Esophagus squamous epithelium (tissue), 5 donors: ENCODE results near the gene MAZ. TPM values are rescaled to one million over a fixed set of nuclear protein-coding genes. Genes with fewer than 3 reads are reported as not detected.

Source experiments
- DNase-seq: peaks from one replicate; lab custom pipeline; 2025; lab: John Stamatoyannopoulos, UW
- H3K27ac ChIP-seq, 4 donors: fragments of 200-600 bp; sonication (generic); one replicate each; pipeline ENCODE4 v1.5.1; 2016 to 2019; ENCODE audit warnings: mild to moderate bottlenecking in 1 of 4
- H3K27me3 ChIP-seq, 4 donors: fragments of 200-600 bp; sonication (generic); 1 replicate in 3 of 4; 2 replicates in 1 of 4; pipeline versions ENCODE4 v1.5.1 to v1.6.0; 2017 to 2021; ENCODE audit warnings: antibody characterized with exemption in 1 of 4
- H3K36me3 ChIP-seq, 3 donors: fragments of 200-600 bp; sonication (generic); one replicate each; pipeline ENCODE4 v1.5.1; 2016 to 2019
- H3K4me1 ChIP-seq, 3 donors: fragments of 200-600 bp; sonication (generic); one replicate each; pipeline ENCODE4 v1.5.1; 2017 to 2019
- H3K4me3 ChIP-seq, 4 donors: fragments of 200-600 bp; sonication (generic); 1 replicate in 3 of 4; 2 replicates in 1 of 4; pipeline ENCODE4 v1.5.1; 2016 to 2019; ENCODE audit warnings: mild to moderate bottlenecking in 2 of 4, moderate library complexity in 1 of 4
- H3K9me3 ChIP-seq, 3 donors: fragments of 200-600 bp; sonication (generic); one replicate each; pipeline ENCODE4 v1.5.1; 2016 to 2019
- CTCF ChIP-seq, 6 experiments: fragments of 450-650 bp in 4 of 6; fragments of 200-600 bp in 2 of 6; sonication (generic) in 2 of 6; IDR thresholded peaks; one replicate each; pipeline ENCODE4 v1.5.1; 2016 to 2019; ENCODE audit warnings: antibody characterized with exemption in 6 of 6, mild to moderate bottlenecking in 4 of 6, moderate library complexity in 4 of 6
- POLR2A ChIP-seq, 4 donors: fragments of 450-650 bp; IDR thresholded peaks; one replicate each; pipeline ENCODE4 v1.6.1; 2017; ENCODE audit warnings: antibody characterized with exemption in 4 of 4, mild to moderate bottlenecking in 4 of 4, moderate library complexity in 3 of 4
- WGBS, 2 donors: methylation state at CpG; one replicate each; pipeline ENCODE4 v1.1.5; 2018; 5-methylcytosine and 5-hydroxymethylcytosine counted together
- intact Hi-C: fragments of 100-400 bp; cut with DNase I; formaldehyde crosslinking; loops from one replicate; pipeline ENCODE4 v1.15.0; 2022
- total RNA-seq, 4 donors: library from RNA; depleted of rRNA; stranded (reverse); fragments of >200 nt; gene quantifications; one replicate each; pipeline ENCODE4 v1.1.0, GENCODE V29; 2016
- donor health status: DM: yes; HTN: yes; CAD: no.

The MAZ gene
- total RNA-seq, 4 donors from 2014 or later, result 87.0 to 99.0 (median 97.3) TPM

- 90 to 98% methylated on average over 3 of the region's 3 CpGs for WGBS, 2 donors
- DNase-seq, result no peak
- no peak for TF ChIP-seq POLR2A (IDR thresholded peaks at IDR 0.05)
- no peak for TF ChIP-seq CTCF (IDR thresholded peaks at IDR 0.05)
- peaks cover 7 to 31% (median 25%) of the 10 kb centered on the region in 3 donors for H3K36me3 ChIP-seq
- no peaks in the 10 kb centered on the region for H3K9me3 ChIP-seq
- no peaks in the 10 kb centered on the region for H3K27me3 ChIP-seq
- no peak overlapping the region for H3K4me3 ChIP-seq
- intact Hi-C loops, result no loop called here
- H3K4me1 ChIP-seq, result peaks cover 13 to 35% (median 17%) of the 10 kb centered on the region in 3 donors
- H3K27ac ChIP-seq, result no peak overlapping the region
These were observed 12.1 kb upstream of the MAZ start for GRCh38 chr16:29794231-29794710.

DNA sequence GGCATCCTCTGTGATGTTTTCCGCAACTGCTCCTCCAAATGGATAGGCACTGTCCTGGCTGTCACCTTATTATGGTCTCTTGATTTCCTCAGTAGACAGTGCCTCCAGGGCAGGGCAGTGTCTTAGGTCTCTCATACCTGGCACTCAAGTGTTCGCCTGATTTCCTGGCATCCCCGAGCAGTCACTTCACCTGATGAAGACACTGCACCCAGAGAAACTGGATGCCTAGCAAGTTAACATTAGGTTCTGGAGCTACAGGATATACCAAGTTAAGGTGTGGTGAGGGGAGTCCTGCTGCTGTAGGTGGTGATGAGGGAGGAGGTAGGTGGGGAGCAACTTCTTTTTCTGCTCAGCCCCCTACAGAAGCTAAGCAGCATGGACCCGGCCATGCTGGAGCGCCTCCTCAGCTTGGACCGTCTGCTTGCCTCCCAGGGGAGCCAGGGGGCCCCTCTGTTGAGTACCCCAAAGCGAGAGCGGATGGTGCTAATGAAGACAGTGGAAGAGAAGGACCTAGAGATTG lies 3.9 kb upstream of the MAZ start:
- intact Hi-C loops, result no loop called here
- DNase-seq, result no peak
- Histone ChIP-seq H3K36me3 (peaks cover 3 to 61% (median 26%) of the 10 kb centered on the region in 3 donors), H3K27ac (no peak overlapping the region), H3K27me3 (no peaks in the 10 kb centered on the region), H3K4me1 (peaks cover 5 to 23% (median 12%) of the 10 kb centered on the region in 3 donors), H3K4me3 (no peak overlapping the region), H3K9me3 (no peaks in the 10 kb centered on the region)
- 83 to 93% methylated on average over 5 to 6 of the region's 8 CpGs for WGBS, 2 donors
- TF ChIP-seq CTCF (IDR thresholded peaks at IDR 0.05) (no peak), POLR2A (IDR thresholded peaks at IDR 0.05) (no peak)

DNA sequence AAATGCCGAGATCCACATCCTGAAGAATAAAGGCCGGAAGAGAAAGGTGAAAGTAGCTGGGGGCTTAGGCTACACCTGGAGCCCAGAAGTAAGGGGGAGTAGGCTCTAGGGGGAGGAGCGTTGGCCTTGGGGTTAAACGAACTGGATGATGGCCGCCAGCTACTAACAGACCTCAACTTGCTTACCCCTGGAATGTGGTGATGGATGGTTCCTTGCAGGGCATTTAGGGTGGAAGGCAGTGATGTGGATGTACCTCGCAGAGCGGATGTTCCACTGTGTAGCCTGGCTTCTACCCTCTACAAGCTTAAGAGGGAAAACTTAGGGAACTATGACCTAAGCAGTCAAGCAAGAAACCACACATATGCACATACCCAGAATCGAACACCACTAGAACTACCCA lies 2.3 kb upstream of the MAZ start:
- H3K4me1 ChIP-seq, result peaks cover 20 to 39% (median 25%) of the 10 kb centered on the region in 3 donors
- 70 to 73% methylated on average over 6 to 8 of the region's 8 CpGs for WGBS, 2 donors
- peaks cover 2 to 55% (median 16%) of the 10 kb centered on the region in 3 donors for H3K36me3 ChIP-seq
- H3K27ac ChIP-seq, result peak overlapping the region; percentile 90 to 100 (median 98)
- H3K27me3 ChIP-seq, result no peaks in the 10 kb centered on the region
- intact Hi-C loops, result no loop called here
- no peaks in the 10 kb centered on the region for H3K9me3 ChIP-seq
- no peak for DNase-seq
- TF ChIP-seq POLR2A (IDR thresholded peaks at IDR 0.05) (no peak), CTCF (IDR thresholded peaks at IDR 0.05) (no peak)
- peak overlapping the region in 1 of 4 donors; percentile 85 for H3K4me3 ChIP-seq

- Histone ChIP-seq H3K27ac (peak overlapping the region; percentile 90 to 100 (median 98)), H3K4me3 (peak overlapping the region; percentile 72 to 95 (median 78)), H3K9me3 (no peaks in the 10 kb centered on the region), H3K27me3 (no peaks in the 10 kb centered on the region), H3K4me1 (peaks cover 26 to 45% (median 31%) of the 10 kb centered on the region in 3 donors), H3K36me3 (peaks cover 7 to 55% (median 16%) of the 10 kb centered on the region in 3 donors)
- intact Hi-C loops, result no loop called here
- TF ChIP-seq CTCF (IDR thresholded peaks at IDR 0.05), result no peak
- no peak for TF ChIP-seq POLR2A (IDR thresholded peaks at IDR 0.05)
- DNase-seq, result no peak
- 1 to 5% methylated on average over 7 to 14 of the region's 26 CpGs for whole genome bisulfite sequencing, 2 donors
These were observed 1.7 kb upstream of the MAZ start for GRCh38 chr16:29804455-29805231.
